HEK293T (cell line): ENCODE data around the gene PRDM8.

Experiments
- CTCF ChIA-PET: fragments of 350-600 bp; formaldehyde crosslinking; extraction: SDS; loops from one replicate; lab custom pipeline; 2021; ENCODE audit warnings: antibody characterized with exemption, inconsistent platforms; lab: Yijun Ruan, JAX
- POLR2A ChIA-PET: fragments of 350-600 bp; formaldehyde crosslinking; extraction: SDS; loops from one replicate; lab custom pipeline; 2020; ENCODE audit warnings: antibody characterized with exemption, inconsistent platforms; lab: Yijun Ruan, JAX
- DNase-seq: peaks from one replicate; pipeline ENCODE4 v3.0.0; 2012; ENCODE audit warnings: mixed read lengths; ENCODE audit errors: extremely low spot score
- ARNT ChIP-seq: fragments of 450-650 bp; IDR thresholded peaks from 2 replicates; pipeline ENCODE4 v1.6.1; 2017; ENCODE audit warnings: mild to moderate bottlenecking
- BHLHE40 ChIP-seq: fragments of 450-650 bp; IDR thresholded peaks from 2 replicates; pipeline ENCODE4 v1.6.1; 2016; ENCODE audit warnings: mild to moderate bottlenecking, moderate library complexity, borderline replicate concordance
- CTBP1 ChIP-seq: fragments of 450-650 bp; IDR thresholded peaks from 2 replicates; pipeline ENCODE4 v1.6.1; 2016; ENCODE audit warnings: borderline replicate concordance
- ELF4 ChIP-seq: fragments of 450-650 bp; IDR thresholded peaks from 2 replicates; pipeline ENCODE4 v1.6.1; 2017; ENCODE audit warnings: antibody characterized with exemption
- FOXA1 ChIP-seq: fragments of 450-650 bp; IDR thresholded peaks from 2 replicates; pipeline ENCODE4 v1.6.1; 2016; ENCODE audit warnings: mild to moderate bottlenecking
- FOXK2 ChIP-seq: fragments of 450-650 bp; IDR thresholded peaks from 2 replicates; pipeline ENCODE4 v1.6.1; 2016; ENCODE audit warnings: mild to moderate bottlenecking
- FOXM1 ChIP-seq: fragments of 450-650 bp; IDR thresholded peaks from 2 replicates; pipeline ENCODE4 v1.6.1; 2017; ENCODE audit warnings: mild to moderate bottlenecking, borderline replicate concordance
- HDGF ChIP-seq: fragments of 450-650 bp; IDR thresholded peaks from 2 replicates; pipeline ENCODE4 v1.6.1; 2017; ENCODE audit warnings: antibody characterized with exemption, borderline replicate concordance
- L3MBTL2 ChIP-seq: fragments of 450-650 bp; conservative IDR thresholded peaks from 2 replicates; pipeline ENCODE4 v1.6.1; 2016; ENCODE audit warnings: mild to moderate bottlenecking
- LEF1 ChIP-seq: fragments of 450-650 bp; IDR thresholded peaks from 2 replicates; pipeline ENCODE4 v1.6.1; 2017; ENCODE audit warnings: mild to moderate bottlenecking, borderline replicate concordance
- NFRKB ChIP-seq: fragments of 450-650 bp; IDR thresholded peaks from 2 replicates; pipeline ENCODE4 v1.6.1; 2016; ENCODE audit warnings: mild to moderate bottlenecking, moderate library complexity
- PKNOX1 ChIP-seq: fragments of 450-650 bp; IDR thresholded peaks from 2 replicates; pipeline ENCODE4 v1.6.1; 2016
- SP1 ChIP-seq: fragments of 450-650 bp; IDR thresholded peaks from 2 replicates; pipeline ENCODE4 v1.6.1; 2017
- SUZ12 ChIP-seq: fragments of 450-650 bp; IDR thresholded peaks from 2 replicates; pipeline ENCODE4 v1.6.1; 2016; ENCODE audit warnings: mild to moderate bottlenecking
- TARDBP ChIP-seq: fragments of 450-650 bp; IDR thresholded peaks from 2 replicates; pipeline ENCODE4 v1.6.1; 2016
- ZNF384 ChIP-seq: fragments of 450-650 bp; IDR thresholded peaks from 2 replicates; pipeline ENCODE4 v1.6.1; 2016

PRDM8 gene

GRCh38 chr4:80197601-80198440 lies 518 bp downstream of the PRDM8 start:
- ChIA-PET POLR2A (no interaction called here), CTCF (interaction anchor here (1.3 kb wide), 1 partner anchor 16 kb away, joined by 6 read pairs; no protein-coding TSS in a partner anchor)
- DNase-seq: peak; percentile 40
- TF ChIP-seq FOXA1: no peak
- TF ChIP-seq L3MBTL2: 0 out of 2 replicates have a peak, but pooled peaks have one; percentile 26

GRCh38 chr4:80198441-80198837 lies 1.1 kb downstream of the PRDM8 start:
- ChIA-PET POLR2A (no interaction called here), CTCF (no interaction called here)
- no peak for DNase-seq
- TF ChIP-seq FOXA1 (no peak), LEF1 (no peak), L3MBTL2 (no peak), ZNF384 (no peak), HDGF (no peak), CTBP1 (no peak), BHLHE40 (no peak), ELF4 (no peak)

- no peak for DNase-seq
- ChIA-PET CTCF (interaction anchor here (0.6 to 1.4 kb wide), 3 partner anchors 11 to 452 kb away, joined by 3 to 6 read pairs (median 5); no protein-coding TSS in a partner anchor), POLR2A (no interaction called here)
- TF ChIP-seq ARNT (no peak), PKNOX1 (no peak), ELF4 (no peak), CTBP1 (no peak), LEF1 (no peak), FOXM1 (no peak), NFRKB (no peak)
Measured at GRCh38 chr4:80199004-80199560, 1.8 kb downstream of the PRDM8 start.

- no peak for DNase-seq
- TF ChIP-seq FOXK2 (no peak), HDGF (no peak), PKNOX1 (no peak), ARNT (no peak), ELF4 (no peak), FOXA1 (no peak), NFRKB (no peak), SP1 (no peak), SUZ12 (no peak), L3MBTL2 (no peak), FOXM1 (no peak), TARDBP (no peak), ZNF384 (no peak), CTBP1 (no peak), LEF1 (no peak), BHLHE40 (no peak)
- POLR2A ChIA-PET: no interaction called here
- CTCF ChIA-PET: interaction anchor here (0.9 to 1.4 kb wide), 2 partner anchors 10 to 17 kb away, joined by 5 to 6 read pairs; no protein-coding TSS in a partner anchor
Measured at GRCh38 chr4:80199947-80200346, 2.6 kb downstream of the PRDM8 start.

GRCh38 chr4:80201252-80202151 lies 4.2 kb downstream of the PRDM8 start:
- ChIA-PET CTCF (interaction anchor here (0.7 to 1.1 kb wide), 4 partner anchors 10 to 1282 kb away, joined by 3 read pairs; no protein-coding TSS in a partner anchor), POLR2A (interaction anchor here (1.1 to 1.4 kb wide), 2 partner anchors 11 to 134 kb away, joined by 3 to 4 read pairs; partner anchors contain the start of gene CFAP299)
- TF ChIP-seq TARDBP (no peak), HDGF (no peak), ELF4 (no peak), PKNOX1 (no peak)
- DNase-seq: no peak
